ENCODE data around the gene TBX2.
"Not testable (repeated sequence)": the region's sequence is repeated elsewhere in the genome, so short reads cannot be mapped to it uniquely, and the experiment has no call there.

TBX2 gene

DNA sequence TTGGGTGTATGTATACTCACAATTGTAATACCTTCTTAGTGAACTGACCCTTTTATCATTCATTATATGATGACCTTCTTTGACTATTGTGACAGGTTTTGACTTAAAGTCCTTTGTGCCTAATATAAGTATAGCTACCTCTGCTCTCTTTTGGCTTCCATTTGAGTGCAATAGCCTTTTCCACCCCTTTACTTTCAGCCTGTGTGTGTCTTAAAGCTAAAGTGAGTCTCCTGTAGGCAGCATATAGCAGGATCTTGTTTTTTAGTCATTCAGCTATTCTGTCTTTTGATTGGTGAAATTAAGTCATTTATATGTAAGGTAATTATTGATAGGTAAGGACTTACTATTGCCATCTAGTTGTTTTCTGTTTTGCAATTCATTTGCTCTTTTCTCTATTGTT, 36.6 kb downstream of the TBX2 start:
- DNase-seq: no peak

DNA sequence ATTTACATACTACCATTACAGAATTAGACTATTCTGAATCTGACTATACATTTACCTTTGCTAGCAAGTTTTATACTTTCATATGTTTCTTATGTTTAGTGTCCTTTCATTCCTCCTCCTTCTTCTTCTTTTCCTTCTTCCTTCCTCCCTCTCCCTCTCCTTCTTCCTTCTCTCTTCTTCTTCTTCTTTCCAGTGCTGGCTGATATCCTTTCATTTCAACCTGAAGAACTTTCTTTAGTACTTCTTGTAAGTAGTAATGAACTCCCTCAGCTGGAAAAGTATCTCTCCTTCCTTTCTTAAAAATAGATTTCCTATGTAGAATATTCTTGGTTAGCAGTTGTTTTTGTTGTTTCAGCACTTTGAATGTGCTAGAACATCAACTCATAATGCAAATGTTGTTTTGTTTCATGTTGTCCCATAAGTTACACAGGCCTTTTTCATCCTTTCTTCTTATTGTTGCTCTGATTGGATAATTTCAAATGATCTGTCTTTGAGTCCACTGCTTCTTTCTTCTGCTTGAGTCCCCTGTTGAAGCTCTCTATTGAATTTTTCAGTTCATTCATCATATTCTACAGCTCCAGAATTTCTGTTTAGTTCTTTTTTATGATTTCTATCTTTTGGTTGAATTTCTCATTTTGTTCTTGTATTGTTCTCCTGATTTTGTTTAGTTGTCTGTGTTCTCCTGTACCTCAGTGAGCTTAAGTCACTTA, 37.5 kb downstream of the TBX2 start:
- DNase-seq: no peak

DNA sequence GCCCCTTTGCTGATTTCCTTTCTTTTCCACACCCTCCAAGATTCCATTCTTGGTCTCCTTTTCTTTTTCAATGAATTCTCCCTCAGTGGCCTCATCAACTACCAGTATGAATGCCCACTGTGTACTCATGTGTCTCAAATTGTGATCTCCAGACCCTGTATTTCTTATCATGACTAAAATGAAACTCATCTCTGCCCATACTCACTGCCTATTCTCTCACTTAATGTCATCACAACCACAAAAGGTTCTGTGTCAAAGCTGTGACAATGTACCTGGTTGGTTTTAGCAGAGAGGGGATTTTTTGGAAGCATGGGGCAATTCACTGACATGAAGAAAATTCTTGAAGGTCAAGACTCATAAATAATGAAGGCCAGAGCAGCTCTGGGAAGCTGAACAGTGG, 41.1 kb downstream of the TBX2 start:
- no peak for DNase-seq

DNA sequence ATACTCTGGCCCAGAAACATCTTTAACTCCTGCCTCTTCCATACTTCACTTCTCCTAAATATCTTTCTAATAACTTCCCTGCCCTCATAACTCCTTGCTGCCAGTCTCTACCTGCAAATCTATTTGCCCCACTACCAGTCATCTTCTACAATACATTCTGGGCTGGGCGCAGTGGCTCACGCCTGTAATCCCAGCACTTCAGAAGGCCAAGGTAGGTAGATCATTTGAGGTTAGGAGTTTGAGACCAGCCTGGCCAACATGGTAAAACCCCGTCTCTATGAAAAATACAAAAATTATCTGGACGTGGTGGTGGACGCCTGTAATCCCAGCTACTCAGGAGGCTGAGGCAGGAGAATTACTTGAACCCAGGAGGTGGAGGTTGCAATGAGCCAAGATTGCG, 41.9 kb downstream of the TBX2 start:
- not testable (repeated sequence) for DNase-seq

DNA sequence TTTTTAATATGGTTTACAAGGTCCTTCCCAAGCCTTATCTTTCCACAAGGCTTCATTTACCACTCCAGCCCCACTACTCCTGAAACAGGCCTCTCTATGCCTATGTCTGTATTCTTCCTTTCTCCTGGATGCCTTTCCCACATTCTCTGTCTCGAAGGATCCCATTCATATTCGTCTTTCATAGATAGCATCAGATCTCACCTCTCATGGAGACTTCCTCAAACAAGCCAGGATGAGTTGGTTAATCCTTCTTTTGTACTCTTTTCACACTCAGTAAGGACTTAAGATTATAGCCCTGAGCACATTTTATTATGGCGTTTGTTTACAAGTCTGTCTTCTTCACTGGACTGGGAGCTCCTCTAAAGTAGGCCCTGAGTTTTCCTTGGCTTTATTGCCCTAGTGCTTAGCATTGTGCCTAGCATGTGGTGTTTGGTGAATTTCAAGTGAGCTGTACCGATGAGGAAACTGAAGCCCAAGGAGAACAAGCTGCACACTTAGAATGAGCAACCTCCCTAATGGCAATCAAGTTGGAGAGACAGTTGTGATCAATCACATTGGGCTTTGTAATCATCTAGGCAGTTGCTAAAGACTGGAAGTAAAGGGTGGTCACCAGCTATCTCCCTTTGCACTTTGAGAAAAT, 42.6 kb downstream of the TBX2 start:
- no peak for DNase-seq

DNA sequence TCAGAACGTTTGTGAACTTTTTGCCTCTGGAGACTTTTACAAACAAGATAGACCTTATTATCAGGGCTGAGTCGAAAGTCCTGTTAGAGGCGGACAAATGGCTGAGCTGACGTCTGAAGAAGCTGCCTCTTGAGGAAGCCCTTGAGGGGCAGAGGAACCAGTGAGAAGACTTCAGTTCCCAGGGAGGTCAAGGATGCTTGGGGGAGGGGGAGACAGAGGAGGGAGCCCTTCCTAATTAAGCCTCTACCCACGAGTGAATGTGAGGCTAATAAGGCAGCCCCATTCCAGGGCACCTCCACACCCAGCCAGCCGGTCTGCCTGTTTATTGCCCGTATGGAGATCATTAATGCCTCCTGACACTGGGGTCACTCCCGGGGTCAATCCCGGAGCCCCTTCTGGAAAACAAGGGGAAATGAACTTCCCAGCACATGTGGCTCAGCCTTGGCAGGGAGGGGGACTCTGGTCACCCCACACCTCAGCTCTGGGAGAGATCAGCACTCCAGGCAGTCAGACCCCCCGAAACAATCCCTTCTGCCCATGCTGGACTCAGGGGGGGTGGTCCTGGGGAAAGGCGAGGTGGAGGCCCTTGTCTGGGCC, 43.3 kb downstream of the TBX2 start:
- no peak for DNase-seq

DNA sequence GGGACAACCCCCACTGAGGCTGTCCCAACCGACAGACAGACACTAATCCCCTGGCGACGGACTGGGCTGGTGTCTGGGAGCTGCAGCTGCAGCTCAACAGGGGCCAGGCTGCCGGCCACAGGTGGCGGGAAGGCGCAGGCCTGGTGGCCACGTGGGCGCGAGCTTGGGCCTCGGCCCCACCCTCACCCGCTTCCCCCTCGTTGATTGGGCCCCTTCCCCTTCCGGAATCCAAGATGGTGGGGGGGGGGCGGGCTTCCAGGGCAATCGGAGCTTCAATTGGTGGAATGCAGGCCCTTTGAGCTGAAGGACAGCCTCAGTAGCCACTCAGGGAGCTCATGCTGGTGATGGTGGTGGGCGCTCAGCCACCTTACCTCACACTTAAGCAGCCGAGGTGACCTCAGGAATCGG, 43.8 kb downstream of the TBX2 start:
- DNase-seq: no peak

DNA sequence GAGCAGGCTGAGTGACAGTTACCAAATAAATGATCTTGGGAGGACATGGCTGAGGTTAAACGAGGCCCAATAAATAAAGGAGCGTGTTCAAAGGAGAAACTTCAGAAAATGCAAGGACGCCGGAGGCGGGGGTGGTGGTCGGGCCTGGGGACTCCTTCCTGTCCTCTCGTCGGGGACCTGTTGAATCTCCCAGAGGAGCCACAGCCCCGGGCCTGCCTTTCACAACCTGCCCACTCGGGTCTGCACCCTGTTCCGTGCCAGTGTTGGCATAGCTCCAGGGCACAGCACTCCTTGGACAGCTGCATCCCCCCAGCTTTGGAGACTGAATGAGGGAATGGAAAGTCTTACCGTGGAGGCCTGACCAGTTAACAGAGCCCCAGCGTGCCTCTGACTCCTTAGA, 44.4 kb downstream of the TBX2 start:
- DNase-seq: no peak

DNA sequence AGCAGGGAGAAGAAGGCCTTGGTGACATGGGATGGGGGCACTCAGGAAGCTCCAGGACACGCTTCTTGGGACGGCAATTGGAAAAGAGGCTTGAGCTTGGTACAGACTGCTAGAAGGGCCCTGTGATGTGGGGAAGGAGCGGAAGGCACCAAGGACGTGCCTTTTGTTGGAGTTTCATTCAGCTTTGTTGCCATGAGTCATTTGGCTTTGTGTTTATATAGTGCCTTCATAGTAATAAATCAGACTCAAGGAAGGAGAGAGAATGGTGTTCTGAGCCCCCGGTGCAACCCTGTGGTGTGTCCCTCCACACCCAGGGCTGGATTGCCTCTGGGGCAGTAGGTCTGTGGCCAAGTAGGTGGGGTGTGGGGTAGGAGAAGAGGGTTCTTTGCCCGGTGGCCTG, 45.2 kb downstream of the TBX2 start:
- no peak for DNase-seq

DNA sequence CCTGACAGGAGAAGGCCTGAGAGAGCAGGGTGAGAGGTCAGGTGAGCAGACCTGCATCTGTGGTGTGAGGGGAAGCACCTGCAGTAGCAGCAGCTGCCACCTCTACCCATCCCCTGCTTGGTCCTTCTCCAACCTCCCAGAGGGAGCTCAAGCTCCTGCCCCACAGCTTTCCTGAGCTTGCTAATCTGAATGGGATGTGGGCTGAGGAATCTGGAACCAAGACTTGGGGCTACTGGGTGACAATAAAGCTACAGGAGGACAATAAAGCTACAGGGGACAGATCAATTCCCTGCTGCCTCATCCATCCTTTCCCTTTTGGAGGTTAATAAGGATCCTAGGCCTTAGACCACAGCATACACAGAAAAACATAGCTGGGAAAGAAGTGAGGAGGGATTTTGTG, 47.7 kb downstream of the TBX2 start:
- no peak for DNase-seq

DNA sequence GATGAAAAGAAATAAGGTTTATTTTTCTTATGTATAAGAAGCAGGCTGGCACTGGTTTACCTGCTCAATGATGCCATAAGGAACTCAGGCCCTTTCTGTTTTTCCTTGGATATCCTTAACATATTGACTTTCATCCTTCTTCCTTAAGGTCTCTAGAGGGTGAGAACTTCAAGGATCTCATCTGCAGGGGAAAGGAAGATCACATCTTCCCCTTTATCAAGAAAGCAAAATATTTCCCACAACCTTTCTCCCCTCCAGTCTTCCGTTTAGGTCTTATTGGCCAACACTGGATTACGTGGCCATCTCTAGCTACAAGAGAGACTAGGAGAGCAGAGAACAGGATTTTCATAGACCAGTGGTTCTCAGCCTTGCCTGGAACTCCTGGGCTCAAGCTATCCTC, 48.4 kb downstream of the TBX2 start:
- no peak for DNase-seq

DNA sequence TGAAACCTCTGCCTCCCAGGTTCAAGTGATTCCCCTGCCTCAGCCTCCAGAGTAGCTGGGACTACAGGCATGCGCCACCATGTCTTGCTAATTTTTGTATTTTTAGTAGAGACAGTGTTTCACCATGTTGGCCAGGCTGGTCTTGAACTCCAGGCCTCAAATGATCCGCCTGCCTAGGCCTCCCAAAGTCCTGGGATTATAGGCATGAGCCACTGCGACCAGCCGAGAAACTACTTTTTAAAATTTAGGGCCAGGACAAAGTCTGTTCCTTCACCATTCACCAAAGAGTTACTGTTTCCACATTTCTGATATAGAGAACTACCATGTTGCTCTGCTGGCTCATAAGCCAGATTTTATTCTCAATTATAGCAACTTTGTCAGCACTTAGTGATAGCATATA, 49.5 kb downstream of the TBX2 start:
- not testable (repeated sequence) for DNase-seq

DNA sequence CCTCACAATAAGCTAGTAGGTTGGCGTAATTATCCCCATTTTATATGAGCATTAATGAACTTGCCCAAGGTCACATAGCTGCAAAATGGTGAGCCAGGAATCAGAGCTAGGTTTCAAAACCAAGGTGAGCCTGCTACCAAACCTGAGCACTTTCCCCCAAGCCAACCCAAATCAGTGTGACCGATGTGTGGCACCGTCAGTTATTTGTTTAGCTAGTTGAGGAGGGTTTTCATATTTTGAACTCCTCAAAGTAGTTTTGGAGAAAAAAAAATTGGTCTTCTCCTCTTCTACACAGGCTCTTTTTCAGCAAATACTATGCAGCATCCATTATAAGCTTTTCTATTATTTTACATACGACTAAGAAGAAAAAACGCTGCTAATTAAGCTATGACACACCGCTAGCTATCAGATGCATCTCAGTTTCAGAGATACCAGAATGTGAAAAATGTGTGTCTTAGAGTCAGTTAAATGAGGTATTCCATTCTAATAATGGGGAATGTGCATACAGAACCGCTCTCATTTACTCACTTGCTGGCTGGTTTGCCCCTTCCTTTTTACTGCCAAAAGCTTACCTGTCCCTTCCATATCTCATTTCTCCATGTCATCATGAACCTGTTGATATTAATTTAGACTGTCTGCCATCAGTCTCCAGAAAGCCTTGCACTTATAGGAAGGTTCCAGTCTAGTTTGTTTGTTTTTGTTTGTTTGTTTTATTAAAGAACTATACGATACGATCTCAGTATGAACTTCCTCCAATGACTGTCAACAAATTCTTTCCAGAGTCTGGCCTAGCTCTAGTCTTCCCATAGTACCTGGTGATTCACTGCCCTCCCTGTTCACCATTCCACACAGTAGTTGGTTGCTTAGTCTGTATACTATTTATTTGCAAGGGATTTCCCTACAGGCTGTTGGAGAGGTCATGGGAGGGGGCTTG, 50.3 kb downstream of the TBX2 start:
- no peak for DNase-seq

DNA sequence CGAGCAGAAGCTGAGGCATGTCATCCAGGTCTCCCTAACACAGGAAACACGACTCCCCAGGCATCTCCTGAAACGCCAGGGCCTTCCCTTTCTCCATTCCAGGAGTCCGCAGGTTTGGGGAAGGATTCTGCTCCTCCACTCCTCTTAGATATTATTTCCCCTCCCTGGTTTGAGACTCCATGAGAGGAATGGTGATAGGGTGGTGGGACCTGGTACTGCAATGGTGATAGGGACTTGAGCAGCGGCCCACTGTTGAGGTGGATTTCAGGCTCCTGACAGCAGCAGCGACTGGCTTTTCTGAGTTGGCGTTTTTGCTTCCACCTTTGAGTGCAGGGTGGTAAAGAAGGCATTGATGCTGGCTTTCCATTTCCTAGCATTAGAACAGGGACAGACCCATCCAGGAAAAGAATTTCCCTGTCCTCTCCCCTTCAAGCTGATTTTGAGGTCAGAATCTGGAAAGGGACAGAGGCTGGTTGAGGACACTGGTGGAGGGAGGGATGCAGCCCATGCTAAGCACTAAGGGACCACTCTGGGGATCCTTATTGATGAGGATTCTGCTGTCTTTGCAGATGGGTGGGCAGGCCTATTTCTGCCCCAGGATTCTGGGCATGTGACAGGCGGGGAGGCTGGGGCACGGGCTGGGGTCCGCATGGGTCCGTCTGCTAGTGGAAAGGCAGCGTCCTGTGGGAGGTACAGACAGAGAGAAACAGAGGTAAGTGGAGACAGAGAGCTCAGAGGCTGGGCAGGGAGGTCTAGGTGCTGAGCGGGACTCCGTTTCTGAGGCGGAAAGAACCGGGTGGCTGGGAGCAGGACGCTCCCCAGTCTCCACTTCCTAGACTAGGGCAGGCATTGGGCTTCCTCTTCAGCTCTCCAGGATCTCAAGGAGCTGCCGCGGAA, 51.2 kb downstream of the TBX2 start:
- no peak for DNase-seq

DNA sequence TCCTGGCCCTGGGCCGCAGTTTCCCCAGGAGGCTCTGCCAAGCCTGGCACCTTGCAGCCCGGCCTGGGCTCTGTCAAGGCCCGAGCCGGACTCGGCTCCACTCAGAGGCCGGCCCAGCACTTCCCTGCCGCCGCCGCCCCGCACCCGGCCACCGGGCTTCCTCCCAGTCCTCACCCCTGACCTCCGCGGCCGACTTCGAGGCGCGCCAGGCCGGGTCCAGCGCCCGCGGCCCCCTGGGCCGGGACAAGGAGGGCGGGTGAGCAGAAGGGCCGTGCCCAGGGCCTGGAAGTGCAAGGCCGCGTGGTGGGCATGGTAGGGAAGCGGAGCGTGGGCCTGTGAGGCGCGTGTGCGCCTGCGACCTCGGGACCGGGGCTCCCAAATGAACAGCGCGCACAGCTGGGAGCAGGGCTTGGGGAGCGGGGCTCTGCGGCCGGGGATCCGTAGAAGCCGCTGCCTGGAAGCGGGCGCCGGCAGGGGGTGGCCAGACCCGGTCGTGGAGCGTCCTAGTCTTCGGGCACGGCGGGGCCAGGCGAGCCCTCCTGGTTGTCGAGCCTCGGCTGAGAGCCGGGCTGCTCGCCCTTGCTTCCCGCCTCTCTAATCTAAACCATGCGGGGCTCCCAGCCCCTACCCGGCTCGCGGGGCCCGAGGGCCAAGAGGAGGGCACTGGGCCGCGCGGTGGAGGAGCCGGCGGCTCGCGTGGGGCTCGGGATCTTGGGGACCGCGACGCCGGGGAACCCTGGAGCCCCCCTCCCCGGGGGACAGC, 52.1 kb downstream of the TBX2 start:
- no peak for DNase-seq

DNA sequence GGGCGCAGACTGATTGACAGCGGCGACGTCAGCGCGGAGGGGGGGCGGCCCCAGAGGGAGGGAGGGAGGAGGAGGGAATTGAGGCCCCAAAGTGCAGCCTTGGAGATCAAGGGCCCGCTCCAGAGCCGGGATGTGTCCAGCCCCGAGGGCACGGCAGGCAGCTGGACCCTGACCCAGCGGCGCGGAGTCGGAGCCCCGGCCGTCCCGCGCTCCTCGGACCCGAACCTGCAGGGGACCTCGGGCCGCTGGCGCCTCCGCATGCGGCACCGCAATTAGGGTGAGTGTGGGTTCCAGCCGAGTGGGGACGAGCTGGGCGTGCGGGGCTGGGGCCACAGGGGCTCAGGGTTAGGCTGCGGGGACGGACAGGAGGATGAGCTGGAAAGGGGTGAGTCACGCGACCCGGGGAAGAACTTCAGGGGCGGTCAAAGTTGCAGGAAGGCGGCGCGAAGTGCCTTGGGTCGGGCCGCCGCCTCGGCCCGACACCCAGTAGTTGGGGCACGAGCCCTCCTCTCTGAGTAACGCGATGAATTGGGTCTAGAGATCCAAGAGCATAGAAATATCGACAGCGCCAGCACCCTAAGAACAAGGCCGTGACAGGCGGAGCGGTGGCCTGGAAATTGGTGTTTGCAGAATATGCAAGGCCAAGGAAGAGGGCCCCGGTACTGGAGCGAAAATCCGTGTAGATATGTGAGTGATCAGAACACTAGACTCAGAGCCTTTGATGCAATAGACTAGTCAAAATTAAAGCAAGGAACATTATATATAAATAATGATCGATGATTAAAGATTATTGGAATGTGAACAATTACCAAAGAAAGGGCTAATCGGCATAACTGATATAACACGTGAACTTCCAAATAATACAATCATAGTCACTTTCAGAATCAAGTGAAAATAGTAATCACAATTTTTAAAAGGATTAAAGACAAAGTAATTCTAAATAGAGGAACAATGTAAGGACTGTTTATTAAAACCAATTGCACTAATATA, 53.0 kb downstream of the TBX2 start, which contains the start of gene TBX4:
TSS of gene TBX4 (plus strand) at position 122 of the 990 bp plus-strand sequence. CDS start 4,069 bp downstream, outside the sequence.
- DNase-seq: no peak

DNA sequence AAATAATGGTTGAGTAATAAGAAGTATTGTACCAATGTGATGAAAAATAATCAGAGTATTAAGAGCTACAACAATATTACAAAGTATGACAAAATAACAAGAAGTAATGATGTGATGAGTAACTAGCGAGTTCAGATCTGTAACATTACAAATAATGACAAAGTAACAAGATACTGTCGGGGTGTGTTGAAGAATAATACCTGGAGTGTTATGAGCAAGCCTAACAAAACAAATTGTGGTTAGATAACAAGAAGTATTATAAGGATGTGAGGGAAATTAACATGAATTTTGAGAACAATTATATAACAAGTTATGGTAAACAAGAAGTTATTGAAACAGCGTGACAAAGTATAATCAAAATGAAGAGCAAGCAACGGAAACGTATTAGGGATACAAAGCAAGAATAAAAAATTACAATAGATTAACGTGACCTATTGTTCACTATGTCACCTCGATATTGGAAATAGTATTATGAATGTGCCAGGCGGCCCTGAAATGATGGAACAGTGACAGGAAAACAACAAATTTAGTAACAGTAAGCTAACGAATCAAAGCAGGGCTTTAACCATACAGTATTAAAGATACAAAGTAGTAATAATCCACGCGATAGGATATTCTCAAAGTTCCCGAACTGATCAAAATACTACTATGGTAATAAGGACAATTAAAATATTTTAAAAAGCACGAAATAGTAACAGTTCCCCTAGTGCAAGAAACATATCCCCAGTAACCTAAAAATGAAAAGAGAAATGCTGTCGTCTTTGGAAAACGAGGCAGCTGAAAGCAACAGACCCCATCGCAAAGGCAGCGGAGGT, 54.1 kb downstream of the TBX2 start:
- DNase-seq: no peak

DNA sequence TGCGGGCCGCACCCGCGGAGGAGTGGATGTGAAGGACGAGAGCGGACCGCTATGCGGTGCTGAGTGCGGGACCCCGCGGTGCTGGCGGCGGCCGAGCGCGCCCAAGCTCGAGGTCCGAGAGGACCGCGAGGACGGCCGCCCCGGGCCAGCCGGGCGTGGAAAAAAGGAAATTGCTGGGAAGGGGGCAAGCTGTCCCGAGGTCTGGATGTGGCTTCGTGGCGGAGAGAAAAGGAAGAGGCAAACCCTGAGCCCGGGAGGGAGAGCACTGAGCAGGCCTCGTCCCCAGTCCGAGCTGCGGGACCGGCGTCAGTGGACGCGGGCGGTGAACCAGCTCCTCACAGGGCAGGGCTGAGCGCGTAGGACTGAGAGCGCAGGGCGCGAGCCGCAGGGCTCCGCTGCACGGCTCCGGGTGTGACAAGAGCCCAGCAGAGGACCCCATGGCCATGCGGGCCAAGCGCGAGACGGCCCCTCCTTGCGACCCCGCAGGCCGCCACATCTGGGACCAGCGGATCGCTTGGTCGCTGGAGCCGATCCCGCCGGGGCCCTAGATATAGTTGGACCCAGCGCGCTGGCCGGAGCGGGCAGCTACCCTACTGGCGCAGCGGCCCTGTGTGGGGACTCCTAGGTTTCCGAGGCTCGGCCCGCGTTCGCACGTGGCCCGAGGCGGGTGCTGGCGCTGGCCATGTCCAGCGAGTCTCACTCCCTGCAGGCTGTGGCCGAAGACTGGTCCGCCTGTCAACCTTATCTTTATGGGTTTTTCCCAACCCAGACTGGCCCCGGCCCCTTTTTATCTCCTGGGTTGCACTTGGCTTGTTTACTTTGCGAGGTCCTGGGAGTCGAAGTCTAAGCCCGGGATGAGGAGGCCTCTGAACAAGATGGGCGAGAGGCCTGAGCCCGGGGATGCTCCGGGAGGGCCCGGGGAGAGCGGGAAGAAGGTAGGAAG, 55.0 kb downstream of the TBX2 start:
- DNase-seq: no peak
